Measurements from ENCODE around the gene MATN4. TPM values are rescaled to one million over a fixed set of nuclear protein-coding genes. Genes with fewer than 3 reads are reported as not detected.

Gene MATN4
- total and polyA plus RNA-seq, 2 of the 4 experiments (the other 2 are of a cell fraction) = 0.12 TPM; not detected in 1

- no peak for TF ChIP-seq ELK1 (IDR thresholded peaks at IDR 0.05; ENCODE audit: borderline replicate concordance, low read depth, low read length)
- no peak for TF ChIP-seq CEBPB (IDR thresholded peaks at IDR 0.05; ENCODE audit: low read depth, low read length)
- TF ChIP-seq POLR2A (IDR thresholded peaks at IDR 0.05; ENCODE audit: low read depth, low read length) = no peak
- no peak for TF ChIP-seq RAD21 (IDR thresholded peaks at IDR 0.05; ENCODE audit: low read length)
These were observed 35.6 kb upstream of the MATN4 start (continued) for GRCh38 chr20:45343532-45344167.

Measured in IMR-90 (cell line).